Fibroblast of villous mesenchyme (primary cell): ENCODE data around the gene FAM120B. TPM values are rescaled to one million over a fixed set of nuclear protein-coding genes. Genes with fewer than 3 reads are reported as not detected.

ENCODE experiments used
- DNase-seq: peaks from one replicate; pipeline ENCODE4 v3.0.0-alpha.2; 2010; ENCODE audit warnings: low read depth
- H3K4me3 ChIP-seq: 2 replicates; pipeline ENCODE4 v1.5.1; 2011; ENCODE audit warnings: low read depth, mild to moderate bottlenecking, low read length
- total RNA-seq: library from RNA; depleted of rRNA; stranded (reverse); fragments of >200 nt; gene quantifications from 2 replicates; pipeline ENCODE4 v1.2.3, GENCODE V29; 2012
- TF ChIP-seq, protein P1 (sequence below): IDR thresholded peaks from 2 replicates; pipeline ENCODE4 v1.5.1; 2012; ENCODE audit warnings: low read depth, mild to moderate bottlenecking, low read length; ENCODE audit not compliant: insufficient read depth

Gene FAM120B
- total RNA-seq, 1 donor = 17.3 TPM

DNA sequence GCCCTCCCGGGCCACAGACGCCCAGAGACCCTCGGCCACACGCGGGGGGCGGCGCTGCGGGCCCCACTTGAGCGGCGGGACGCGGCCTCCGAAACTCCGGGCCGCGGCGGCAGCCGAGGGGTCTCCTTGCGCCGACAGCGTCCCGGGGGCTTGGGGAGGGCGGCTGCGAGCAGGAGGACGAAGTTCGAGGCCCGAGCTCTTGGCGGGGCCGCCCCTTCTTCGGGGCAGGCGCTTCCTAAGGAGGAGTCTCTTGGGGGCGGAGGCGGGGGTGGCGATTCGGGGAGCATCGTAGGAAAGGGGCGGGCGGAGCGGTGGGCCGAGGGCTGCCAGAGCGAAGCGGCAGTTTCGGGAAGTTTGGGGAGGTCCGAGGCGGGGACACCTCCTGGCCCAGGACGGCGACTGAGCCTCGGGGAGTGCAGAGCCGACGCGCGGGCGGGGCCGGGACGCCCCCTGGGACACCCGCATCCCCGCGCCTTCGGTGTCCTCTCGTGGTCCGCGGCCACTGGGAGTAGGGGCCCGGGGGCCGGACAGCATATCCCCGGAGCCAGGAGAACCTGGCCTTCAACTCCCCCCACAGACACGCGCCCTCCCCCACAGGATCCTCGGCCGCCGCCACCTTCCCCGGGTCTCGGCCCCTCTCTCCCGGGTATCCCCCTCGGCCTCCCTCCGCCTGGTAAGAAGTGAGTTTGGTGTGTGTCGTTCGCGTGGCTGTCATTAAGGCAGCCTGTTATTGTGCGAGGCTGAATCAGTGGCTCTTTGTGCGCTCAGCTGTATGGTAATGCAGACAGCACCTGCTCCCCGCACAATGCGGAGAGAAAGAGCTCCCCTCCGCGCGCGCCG, 15.1 kb upstream of the FAM120B start:
- TF ChIP-seq, protein P1, sequence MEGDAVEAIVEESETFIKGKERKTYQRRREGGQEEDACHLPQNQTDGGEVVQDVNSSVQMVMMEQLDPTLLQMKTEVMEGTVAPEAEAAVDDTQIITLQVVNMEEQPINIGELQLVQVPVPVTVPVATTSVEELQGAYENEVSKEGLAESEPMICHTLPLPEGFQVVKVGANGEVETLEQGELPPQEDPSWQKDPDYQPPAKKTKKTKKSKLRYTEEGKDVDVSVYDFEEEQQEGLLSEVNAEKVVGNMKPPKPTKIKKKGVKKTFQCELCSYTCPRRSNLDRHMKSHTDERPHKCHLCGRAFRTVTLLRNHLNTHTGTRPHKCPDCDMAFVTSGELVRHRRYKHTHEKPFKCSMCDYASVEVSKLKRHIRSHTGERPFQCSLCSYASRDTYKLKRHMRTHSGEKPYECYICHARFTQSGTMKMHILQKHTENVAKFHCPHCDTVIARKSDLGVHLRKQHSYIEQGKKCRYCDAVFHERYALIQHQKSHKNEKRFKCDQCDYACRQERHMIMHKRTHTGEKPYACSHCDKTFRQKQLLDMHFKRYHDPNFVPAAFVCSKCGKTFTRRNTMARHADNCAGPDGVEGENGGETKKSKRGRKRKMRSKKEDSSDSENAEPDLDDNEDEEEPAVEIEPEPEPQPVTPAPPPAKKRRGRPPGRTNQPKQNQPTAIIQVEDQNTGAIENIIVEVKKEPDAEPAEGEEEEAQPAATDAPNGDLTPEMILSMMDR = no peak
- DNase-seq = peak; percentile 33
- H3K4me3 ChIP-seq = peak overlapping the region; percentile 74

DNA sequence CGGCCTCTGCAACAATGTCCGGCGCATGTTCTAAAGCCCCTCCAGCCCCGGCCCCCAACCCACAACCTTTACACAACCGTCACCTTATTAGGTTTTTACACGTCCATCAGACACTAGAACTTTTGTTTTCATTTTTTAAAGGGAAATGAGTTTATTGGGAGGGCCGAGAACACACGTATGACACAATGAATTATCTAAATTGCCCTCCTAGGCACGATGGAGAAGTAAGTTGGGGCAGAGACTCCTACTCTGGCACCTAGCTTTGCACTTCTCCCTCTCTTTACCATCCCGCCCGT, 14.5 kb upstream of the FAM120B start:
- TF ChIP-seq, protein P1 = no peak
- no peak overlapping the region for H3K4me3 ChIP-seq
- DNase-seq = no peak

DNA sequence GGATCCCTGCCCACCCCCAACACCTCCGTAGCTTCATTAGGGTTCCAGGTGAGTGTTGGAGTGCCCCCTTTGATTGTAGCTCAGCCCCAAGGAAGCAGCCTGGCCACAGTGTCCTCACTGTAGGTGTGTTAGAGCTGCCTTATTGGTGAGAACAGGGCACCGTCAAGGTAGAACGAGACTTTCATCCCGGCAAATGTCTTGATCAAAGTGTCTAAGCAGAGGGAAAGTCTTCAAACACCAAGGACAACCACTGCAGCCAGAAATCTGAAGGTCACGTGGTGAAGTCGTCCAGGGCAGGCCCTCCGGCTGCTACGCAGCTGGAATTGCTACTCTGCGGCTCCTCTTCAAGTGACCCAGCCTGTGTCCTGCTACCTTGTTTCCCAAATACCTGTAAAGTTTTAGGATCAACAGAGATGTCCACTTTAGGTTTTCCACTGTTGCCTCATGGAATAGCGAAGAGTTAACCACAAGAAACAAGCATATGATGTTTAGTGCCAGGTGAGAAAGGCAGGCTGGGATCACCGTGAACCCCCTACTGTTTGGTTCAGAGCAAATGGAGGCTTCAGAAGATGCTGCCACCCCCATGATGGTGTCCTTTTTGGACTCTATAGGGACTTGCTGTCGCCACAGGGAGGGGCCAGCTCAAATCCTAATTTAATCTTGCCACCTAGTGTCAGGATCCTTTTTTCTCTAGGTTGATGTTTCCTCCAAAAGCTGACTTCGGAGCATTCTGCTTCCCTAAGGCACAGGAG, 14.0 kb upstream of the FAM120B start:
- peak; percentile 27 for DNase-seq
- no peak overlapping the region for H3K4me3 ChIP-seq

DNA sequence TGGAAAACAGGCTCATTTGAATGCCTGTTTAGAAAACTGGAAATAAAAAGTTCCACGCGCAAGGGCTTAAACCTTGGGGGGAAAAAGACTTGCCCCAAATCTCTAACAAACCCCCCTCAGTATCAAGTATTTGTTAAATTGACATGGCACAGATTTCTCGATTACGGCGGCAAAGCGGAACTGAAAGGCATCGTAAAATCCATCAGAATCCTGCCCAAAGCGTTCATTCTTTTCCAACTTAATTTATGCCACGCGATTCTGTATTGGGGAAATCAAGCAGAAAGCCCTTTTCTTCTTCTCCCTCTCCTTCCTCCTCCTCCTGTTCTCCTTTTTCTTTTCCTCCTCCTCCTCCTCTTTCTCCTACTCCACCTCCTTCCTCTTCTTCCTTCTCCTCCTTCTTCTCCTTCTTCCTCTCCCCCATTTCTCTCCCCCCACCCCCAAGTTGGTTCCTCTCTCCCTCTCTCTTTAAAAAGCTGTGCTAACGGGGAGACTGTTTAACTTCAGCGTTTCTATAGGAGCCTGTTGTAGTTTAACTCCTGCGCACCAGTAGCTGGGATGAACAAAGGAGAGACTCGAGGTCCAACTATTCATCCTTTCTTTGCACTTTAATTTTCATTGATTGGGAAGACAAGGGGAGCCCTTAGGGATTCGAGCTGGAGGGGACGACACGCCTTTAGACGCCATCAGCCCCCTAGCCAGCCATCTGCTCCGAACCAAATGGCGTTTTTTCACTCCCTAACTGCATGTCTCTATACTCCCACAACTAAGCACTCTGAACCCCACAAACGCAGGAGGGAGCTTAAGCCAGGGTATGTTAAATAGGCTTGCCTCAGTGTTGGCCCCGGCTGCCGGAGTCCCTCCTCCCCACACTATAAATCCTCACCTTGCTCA, 13.0 kb upstream of the FAM120B start:
- DNase-seq = no peak
- H3K4me3 ChIP-seq = no peak overlapping the region
- TF ChIP-seq, protein P1 = no peak

More for the DNA sequence above, 14.0 kb upstream of the FAM120B start:
- TF ChIP-seq, protein P1 = no peak

DNA sequence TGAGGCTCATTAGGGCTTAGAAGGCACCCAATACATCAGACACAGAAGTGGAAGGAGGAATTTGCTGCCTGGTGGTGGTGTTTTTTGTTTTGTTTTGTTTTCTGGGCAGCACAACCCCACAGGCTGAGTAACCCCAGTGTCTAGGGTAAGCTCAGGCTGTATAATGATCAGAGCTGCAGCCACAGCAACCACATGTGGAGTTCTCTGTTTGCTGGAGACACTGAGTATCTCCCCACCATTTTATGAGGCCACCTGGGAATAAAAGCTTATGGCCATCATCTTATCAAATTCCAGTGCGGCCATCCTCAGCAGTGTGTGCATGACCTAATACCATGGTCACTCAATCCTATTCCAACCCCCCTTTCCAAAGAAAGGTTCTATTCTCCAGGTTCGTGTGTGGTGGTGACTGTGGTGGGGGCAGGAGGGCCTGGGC, 12.2 kb upstream of the FAM120B start:
- TF ChIP-seq, protein P1 = no peak
- no peak overlapping the region for H3K4me3 ChIP-seq
- no peak for DNase-seq

DNA sequence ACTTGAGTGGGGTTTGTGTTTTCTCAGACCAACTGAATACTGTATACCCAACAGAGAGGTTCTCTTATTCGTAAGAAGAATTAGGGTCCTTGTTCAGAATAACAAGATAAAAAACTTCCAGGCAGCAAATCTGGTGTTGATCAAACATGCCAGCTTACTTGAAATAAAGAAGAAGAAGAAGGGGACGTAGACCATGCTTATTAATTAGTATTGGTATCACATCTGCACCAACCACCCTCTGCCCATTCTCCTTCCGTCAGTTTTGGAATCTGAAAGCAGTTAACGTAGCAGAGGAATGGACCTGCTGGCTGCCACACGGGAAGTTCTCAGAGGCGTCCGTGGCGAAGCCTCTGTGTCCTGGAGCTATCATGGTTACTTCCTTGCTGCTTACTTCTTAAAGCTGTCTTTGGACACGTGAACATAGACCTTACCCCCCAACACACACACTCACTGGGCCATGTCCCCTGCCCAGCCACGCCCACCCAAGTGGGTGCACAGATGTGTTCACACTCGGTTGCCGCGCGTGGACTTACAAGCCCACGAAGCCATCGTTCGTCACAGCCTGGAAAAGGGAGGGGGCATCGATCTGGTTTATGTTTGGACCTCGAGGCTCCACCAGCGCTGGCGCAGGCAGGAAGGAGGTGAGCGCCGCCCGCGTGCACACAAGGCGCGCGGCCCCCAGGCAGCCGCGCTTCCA, 11.6 kb upstream of the FAM120B start:
- TF ChIP-seq, protein P1 = no peak
- DNase-seq = no peak
- H3K4me3 ChIP-seq = peak overlapping the region; percentile 52
